Hepatic stellate cell (primary cell): Measurements from ENCODE around the gene SERTAD2.

Source experiments
- DNase-seq: peaks from one replicate; pipeline ENCODE4 v3.0.0; 2011; ENCODE audit warnings: low spot score

SERTAD2 gene

GRCh38 chr2:64607381-64608304 is 46.1 kb downstream of the SERTAD2 start:
- DNase-seq, result no peak

- peak; percentile 71 for DNase-seq
These were observed 47.0 kb downstream of the SERTAD2 start for GRCh38 chr2:64606479-64607363.

GRCh38 chr2:64605991-64606478 is 47.7 kb downstream of the SERTAD2 start:
- DNase-seq, result no peak

GRCh38 chr2:64605026-64605471 is 48.7 kb downstream of the SERTAD2 start:
- DNase-seq, result no peak

- DNase-seq, result no peak
These were observed 49.6 kb downstream of the SERTAD2 start for GRCh38 chr2:64604155-64604554.

GRCh38 chr2:64602436-64602835 is 51.3 kb downstream of the SERTAD2 start:
- DNase-seq, result no peak

- no peak for DNase-seq
These were observed 51.8 kb downstream of the SERTAD2 start for GRCh38 chr2:64601785-64602391.

- no peak for DNase-seq
These were observed 52.5 kb downstream of the SERTAD2 start for GRCh38 chr2:64601034-64601754.

- DNase-seq, result no peak
These were observed 54.2 kb downstream of the SERTAD2 start for GRCh38 chr2:64599469-64599868.

GRCh38 chr2:64598226-64598625 is 55.5 kb downstream of the SERTAD2 start:
- no peak for DNase-seq

GRCh38 chr2:64595397-64596176 is 58.1 kb downstream of the SERTAD2 start:
- no peak for DNase-seq

- no peak for DNase-seq
These were observed 59.3 kb downstream of the SERTAD2 start for GRCh38 chr2:64594226-64594989.

- no peak for DNase-seq
These were observed 60.6 kb downstream of the SERTAD2 start for GRCh38 chr2:64593035-64593655.

GRCh38 chr2:64591188-64591587 is 62.5 kb downstream of the SERTAD2 start:
- no peak for DNase-seq

GRCh38 chr2:64587561-64587960 is 66.2 kb downstream of the SERTAD2 start:
- DNase-seq, result no peak

GRCh38 chr2:64586883-64587481 is 66.7 kb downstream of the SERTAD2 start:
- DNase-seq, result peak; percentile 42

- no peak for DNase-seq
These were observed 67.7 kb downstream of the SERTAD2 start for GRCh38 chr2:64586054-64586453.

GRCh38 chr2:64582774-64583340 is 70.9 kb downstream of the SERTAD2 start:
- DNase-seq, result no peak
